ENCODE data around the gene FRMD4B.

DNA sequence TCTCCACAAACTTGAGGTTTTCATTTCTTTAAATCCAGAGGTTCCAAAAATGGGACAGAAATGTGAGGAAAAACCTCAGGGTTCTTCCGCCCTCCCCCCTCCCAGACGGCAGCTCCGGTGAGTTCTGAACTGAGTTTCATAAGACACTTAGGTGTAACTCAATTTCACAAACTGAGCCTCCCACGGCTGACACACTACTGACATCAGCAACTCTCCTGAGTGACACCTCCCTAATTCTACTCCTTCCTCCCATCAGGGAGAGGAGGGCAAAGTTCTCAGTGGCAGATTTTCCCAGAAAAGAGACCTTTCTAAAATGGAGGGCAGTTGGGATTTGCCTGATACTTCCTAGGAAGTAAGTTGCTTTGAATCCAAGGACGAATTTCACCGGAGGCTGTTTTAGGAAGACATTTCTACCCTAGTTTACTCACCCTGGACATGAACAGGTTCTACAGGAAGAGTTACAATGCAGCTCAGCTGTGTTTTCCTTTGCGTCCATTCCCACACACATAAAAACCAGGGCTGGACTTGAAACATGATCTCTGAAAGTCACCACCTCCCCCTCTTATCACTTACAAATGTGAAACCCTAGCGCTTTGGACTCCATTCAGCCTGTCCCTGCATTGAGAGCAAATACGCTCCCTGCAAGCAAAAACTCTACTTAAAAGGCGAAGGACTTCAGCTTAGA, 185.4 kb downstream of the FRMD4B start:
- no peak for TF ChIP-seq GATA2 (IDR thresholded peaks at IDR 0.05; ENCODE audit: low read depth, low read length)
- TF ChIP-seq GATA3 (IDR thresholded peaks at IDR 0.05; ENCODE audit: low read depth, low read length), result no peak
